HG03442 (cell line): ENCODE measurements around the gene ALAS1.

Experiments used
- ATAC-seq: cut with Tn5 transposase; IDR thresholded peaks from one replicate; pipeline ENCODE4 v1.9.1; 2021; ENCODE audit warnings: mild to moderate bottlenecking, moderate library complexity; ENCODE audit not compliant: unreplicated experiment

Gene ALAS1

GRCh38 chr3:52232279-52233107 is 34.5 kb downstream of the ALAS1 start:
- ATAC-seq, result no peak

- no peak for ATAC-seq
Measured at GRCh38 chr3:52233108-52233591, 35.2 kb downstream of the ALAS1 start.

- no peak for ATAC-seq
Measured at GRCh38 chr3:52233968-52234367, 36.0 kb downstream of the ALAS1 start.

GRCh38 chr3:52234516-52235447 is 36.8 kb downstream of the ALAS1 start:
- no peak for ATAC-seq

- ATAC-seq, result no peak
Measured at GRCh38 chr3:52236424-52236886, 38.5 kb downstream of the ALAS1 start.

GRCh38 chr3:52237006-52237656 is 39.2 kb downstream of the ALAS1 start:
- ATAC-seq, result no peak

- no peak for ATAC-seq
Measured at GRCh38 chr3:52237657-52238172, 39.8 kb downstream of the ALAS1 start.

GRCh38 chr3:52238193-52238760 is 40.3 kb downstream of the ALAS1 start:
- no peak for ATAC-seq

- ATAC-seq, result peak; percentile 70
Measured at GRCh38 chr3:52238761-52239701, 41.1 kb downstream of the ALAS1 start, which contains the start of gene TWF2. Gene TWF2, minus strand, starts transcription at chr3:52239158. Its CDS starts 142 bp downstream, at chr3:52239016.

- no peak for ATAC-seq
Measured at GRCh38 chr3:52240059-52240885, 42.3 kb downstream of the ALAS1 start.

GRCh38 chr3:52240886-52241370 is 43.0 kb downstream of the ALAS1 start:
- no peak for ATAC-seq

- no peak for ATAC-seq
Measured at GRCh38 chr3:52242039-52242438, 44.1 kb downstream of the ALAS1 start.

- peak; percentile 33 for ATAC-seq
Measured at GRCh38 chr3:52243791-52244628, 46.0 kb downstream of the ALAS1 start.

- no peak for ATAC-seq
Measured at GRCh38 chr3:52245322-52246263, 47.6 kb downstream of the ALAS1 start, which contains the start of gene PPM1M. Gene PPM1M, plus strand, starts transcription at chr3:52245759. Its CDS starts 66 bp downstream, at chr3:52245825.

GRCh38 chr3:52246264-52246620 is 48.3 kb downstream of the ALAS1 start:
- ATAC-seq, result no peak
